Keratinocyte (primary cell): ENCODE results near the gene SLC20A1.

Source experiments
- CTCF ChIP-seq, 3 experiments: IDR thresholded peaks in 1 of 3; conservative IDR thresholded peaks in 1 of 3; optimal IDR thresholded peaks in 1 of 3; 2 replicates in 2 of 3; 3 replicates in 1 of 3; pipeline versions ENCODE3 to v1.5.1; 2011; ENCODE audit warnings: low read length in 3 of 3, mild to moderate bottlenecking in 3 of 3, moderate library complexity in 2 of 3, control low read depth in 1 of 3, inconsistent platforms in 1 of 3; ENCODE audit not compliant: insufficient read depth in 2 of 3; ENCODE audit errors: extremely low read depth in 1 of 3
- EZH2 ChIP-seq: IDR thresholded peaks from one replicate; pipeline ENCODE4 v1.6.1; 2012; ENCODE audit warnings: inconsistent platforms, mild to moderate bottlenecking, low read length, moderate library complexity

GRCh38 chr2:112658301-112658700 lies 12.6 kb downstream of the SLC20A1 start:
- TF ChIP-seq EZH2 (no peak), CTCF (optimal IDR thresholded peaks at IDR 0.05 in 1 of 3, IDR thresholded peaks at IDR 0.05 in 1 of 3, conservative IDR thresholded peaks at IDR 0.05 in 1 of 3; ENCODE audit: extremely low read depth in 1 of 3, insufficient read depth in 2 of 3, low read length in 3 of 3) (no peak)
